Mesenchymal stem cell (in vitro differentiated cells and primary cell): Measurements from ENCODE around the gene PCDHGA9. TPM values are rescaled to one million over a fixed set of nuclear protein-coding genes. Genes with fewer than 3 reads are reported as not detected.
A peak's percentile ranks its signal among the peaks of the same experiment; 100 is the strongest.

Experiments
- DNase-seq: peaks from one replicate; pipeline ENCODE4 v3.0.0-alpha.2; 2013
- H2AFZ ChIP-seq: one replicate; pipeline ENCODE4 v1.6.1; 2013; ENCODE audit warnings: low read depth, mild to moderate bottlenecking, control low read depth, inconsistent platforms, low read length, moderate library complexity
- H2AK5ac ChIP-seq: 2 replicates; pipeline ENCODE4 v1.6.1; 2013; ENCODE audit warnings: low read length, moderate library complexity, mild to moderate bottlenecking, inconsistent platforms; ENCODE audit not compliant: severe bottlenecking
- H2BK120ac ChIP-seq: one replicate; pipeline ENCODE4 v1.6.1; 2013; ENCODE audit warnings: low read depth, mild to moderate bottlenecking, inconsistent platforms, low read length, moderate library complexity
- H2BK12ac ChIP-seq, 2 experiments: one replicate each; pipeline ENCODE4 v1.6.1; 2013; ENCODE audit warnings: inconsistent platforms in 2 of 2, low read length in 2 of 2, mild to moderate bottlenecking in 2 of 2, moderate library complexity in 2 of 2, control low read depth in 1 of 2
- H2BK15ac ChIP-seq: one replicate; pipeline ENCODE4 v1.6.1; 2013; ENCODE audit warnings: mild to moderate bottlenecking, low read depth, inconsistent platforms; ENCODE audit not compliant: poor library complexity, severe bottlenecking
- H2BK5ac ChIP-seq: 2 replicates; pipeline ENCODE4 v1.6.1; 2013; ENCODE audit warnings: low read depth, mild to moderate bottlenecking, low read length, control low read depth, inconsistent platforms; ENCODE audit not compliant: poor library complexity, severe bottlenecking
- H3K14ac ChIP-seq, 2 experiments: one replicate each; pipeline ENCODE4 v1.6.1; 2013; ENCODE audit warnings: inconsistent platforms in 2 of 2, low read length in 2 of 2, control low read depth in 1 of 2, mild to moderate bottlenecking in 1 of 2, moderate library complexity in 1 of 2
- H3K18ac ChIP-seq, 2 experiments: one replicate each; pipeline ENCODE4 v1.6.1; 2013; ENCODE audit warnings: inconsistent platforms in 2 of 2, low read length in 2 of 2, control low read depth in 1 of 2, low read depth in 1 of 2, mild to moderate bottlenecking in 1 of 2
- H3K23ac ChIP-seq, 2 experiments: one replicate each; pipeline ENCODE4 v1.6.1; 2013; ENCODE audit warnings: inconsistent platforms in 2 of 2, low read length in 2 of 2, mild to moderate bottlenecking in 2 of 2, moderate library complexity in 2 of 2, control low read depth in 1 of 2
- H3K27ac ChIP-seq: 2 replicates; pipeline ENCODE4 v1.5.1; 2013; ENCODE audit warnings: mild to moderate bottlenecking, moderate library complexity, low read length, control low read depth, inconsistent platforms; ENCODE audit not compliant: poor library complexity, severe bottlenecking
- H3K27me3 ChIP-seq, 2 experiments: 2 replicates each; pipeline versions ENCODE4 v1.6.1 to v1.7.0; 2013; ENCODE audit warnings: low read length in 2 of 2, mild to moderate bottlenecking in 2 of 2, moderate library complexity in 2 of 2, control low read depth in 1 of 2, inconsistent platforms in 1 of 2; ENCODE audit not compliant: control insufficient read depth in 1 of 2, insufficient read depth in 1 of 2
- H3K36me3 ChIP-seq, 2 experiments: 2 replicates each; pipeline versions ENCODE4 v1.6.1 to v1.7.0; 2013; ENCODE audit warnings: low read length in 2 of 2, control low read depth in 1 of 2, inconsistent platforms in 1 of 2, low read depth in 1 of 2, mild to moderate bottlenecking in 1 of 2; ENCODE audit not compliant: insufficient read depth in 2 of 2, control insufficient read depth in 1 of 2
- H3K4ac ChIP-seq, 2 experiments: one replicate each; pipeline ENCODE4 v1.6.1; 2013; ENCODE audit warnings: inconsistent platforms in 2 of 2, low read length in 2 of 2, mild to moderate bottlenecking in 2 of 2, moderate library complexity in 2 of 2, control low read depth in 1 of 2, low read depth in 1 of 2
- H3K4me1 ChIP-seq: 2 replicates; pipeline ENCODE4 v1.6.1; 2013; ENCODE audit warnings: low read depth, low read length, control low read depth; ENCODE audit not compliant: control insufficient read depth, insufficient read depth
- H3K4me2 ChIP-seq: 2 replicates; pipeline ENCODE4 v1.6.1; 2013; ENCODE audit warnings: low read length, mild to moderate bottlenecking, inconsistent platforms; ENCODE audit not compliant: poor library complexity, severe bottlenecking
- H3K4me3 ChIP-seq, 2 experiments: 2 replicates each; pipeline versions ENCODE4 v1.5.1 to v1.7.0; 2013; ENCODE audit warnings: low read length in 2 of 2, mild to moderate bottlenecking in 2 of 2, control low read depth in 1 of 2, low read depth in 1 of 2; ENCODE audit not compliant: insufficient read depth in 1 of 2
- H3K79me1 ChIP-seq: replicated peaks from 2 replicates; pipeline ENCODE4 v1.6.1; 2013; ENCODE audit warnings: mild to moderate bottlenecking, control low read depth, low read length, inconsistent platforms; ENCODE audit not compliant: poor library complexity, severe bottlenecking
- H3K9ac ChIP-seq: 2 replicates; pipeline ENCODE4 v1.7.0; 2013; ENCODE audit warnings: mild to moderate bottlenecking, low read length, moderate library complexity
- H3K9me3 ChIP-seq: 2 replicates; pipeline ENCODE4 v1.7.0; 2013; ENCODE audit warnings: mild to moderate bottlenecking, low read length; ENCODE audit not compliant: control insufficient read depth
- H4K8ac ChIP-seq: one replicate; pipeline ENCODE4 v1.6.1; 2013; ENCODE audit warnings: inconsistent platforms, mild to moderate bottlenecking, low read length, moderate library complexity
- H4K91ac ChIP-seq: one replicate; pipeline ENCODE4 v1.6.1; 2013; ENCODE audit warnings: mild to moderate bottlenecking, low read length, inconsistent platforms
- WGBS: methylation state at CpG from one replicate; pipeline ENCODE4 v1.1.7; 2013; ENCODE audit warnings: mixed read lengths; 5-methylcytosine and 5-hydroxymethylcytosine counted together
- polyA plus RNA-seq, 2 experiments: library from polyadenylated mRNA; stranded (reverse); fragments of 200-250 nt; gene quantifications; one replicate each; pipeline ENCODE4 v1.2.3, GENCODE V29; 2013

Gene PCDHGA9
- polyA plus RNA-seq (2013, experiment 1 of 2), result 0.08 TPM
- 0.11 TPM for polyA plus RNA-seq (2013, experiment 2 of 2)

DNA sequence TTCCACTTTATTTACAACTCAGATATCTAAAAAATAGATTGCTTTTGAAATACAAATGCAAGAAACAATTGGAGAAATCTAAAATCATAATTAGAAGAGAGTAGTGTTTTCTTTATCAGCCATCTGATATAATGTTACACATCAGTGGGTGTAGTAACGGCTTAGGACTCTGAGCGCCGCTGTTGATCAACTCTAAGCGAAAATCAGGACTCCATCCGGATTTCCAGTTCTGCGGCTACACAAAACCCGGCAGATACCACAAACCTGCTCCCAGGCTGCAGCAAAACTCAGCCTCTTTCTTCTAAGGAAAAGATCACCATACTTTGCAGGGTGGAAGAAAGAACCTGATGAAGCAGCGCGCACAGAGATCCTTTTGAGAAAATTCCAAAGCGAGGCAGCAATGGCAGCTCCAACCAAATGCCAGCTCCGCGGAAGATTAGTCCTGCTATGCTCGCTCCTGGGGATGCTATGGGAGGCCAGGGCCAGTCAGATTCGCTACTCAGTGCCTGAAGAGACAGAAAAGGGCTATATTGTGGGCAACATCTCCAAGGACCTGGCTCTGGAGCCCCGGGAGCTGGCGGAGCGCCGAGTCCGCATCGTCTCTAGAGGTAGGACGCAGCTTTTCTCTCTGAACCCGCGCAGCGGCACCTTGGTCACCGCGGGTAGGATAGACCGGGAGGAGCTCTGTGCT is at the start of gene PCDHGA9:
Gene PCDHGA9, plus strand, starts transcription at position 226 of the 691 bp plus-strand sequence. Its CDS starts 175 bp downstream, at position 401.
- no peaks in the 10 kb centered on the region for H3K27me3 ChIP-seq

DNA sequence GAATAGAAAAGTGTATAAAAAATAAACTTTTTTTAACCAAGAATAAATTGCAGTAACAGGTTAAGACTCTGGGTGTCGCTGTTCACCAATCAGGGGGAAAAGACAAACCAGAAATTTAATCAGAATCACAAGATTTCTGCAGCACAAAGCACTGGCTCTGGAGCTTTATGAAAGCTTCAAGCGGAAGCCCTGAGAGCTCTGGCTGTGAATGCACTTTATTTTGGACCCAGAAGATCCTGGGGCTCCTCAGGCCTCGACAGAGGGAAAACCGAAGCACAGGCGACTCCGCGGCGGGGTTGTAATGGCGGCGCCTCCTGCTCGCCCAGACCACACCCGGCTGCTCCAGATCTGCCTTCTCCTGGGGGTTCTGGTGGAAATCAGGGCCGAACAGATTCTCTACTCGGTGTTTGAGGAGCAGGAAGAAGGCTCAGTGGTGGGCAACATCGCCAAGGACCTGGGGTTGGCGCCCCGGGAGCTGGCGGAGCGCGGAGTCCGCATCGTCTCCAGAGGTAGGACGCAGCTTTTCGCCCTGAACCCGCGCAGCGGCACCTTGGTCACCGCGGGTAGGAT is 47.6 kb upstream of the PCDHGA9 start, which contains the start of gene PCDHGA4:
Gene PCDHGA4, plus strand, starts transcription at position 122 of the 570 bp plus-strand sequence. Its CDS starts 87 bp downstream, at position 209.
- no peak within 1 kb of the TSS for H2BK120ac ChIP-seq
- no peak within 1 kb of the TSS for H2AK5ac ChIP-seq
- 88% methylated on average over 29 of the region's 29 CpGs for WGBS
- no peak for DNase-seq
- no peak within 1 kb of the TSS for H2AFZ ChIP-seq
- no peaks in the 10 kb centered on the region for H3K79me1 ChIP-seq
- H4K8ac ChIP-seq, result no peak within 1 kb of the TSS
- no peaks in the 10 kb centered on the region for H3K27me3 ChIP-seq
- peak within 1 kb of the TSS in 1 of 2 experiments; percentile 73 for H3K4me3 ChIP-seq
- no peaks in the 10 kb centered on the region for H3K36me3 ChIP-seq
- H3K4ac ChIP-seq, result no peak within 1 kb of the TSS
- no peak within 1 kb of the TSS for H2BK5ac ChIP-seq
- H4K91ac ChIP-seq, result no peak within 1 kb of the TSS
- H2BK12ac ChIP-seq, result no peak within 1 kb of the TSS
- H3K18ac ChIP-seq, result no peak within 1 kb of the TSS
- H2BK15ac ChIP-seq, result no peak within 1 kb of the TSS
- peaks cover 69% of the 10 kb centered on the region for H3K9me3 ChIP-seq
- peaks cover 1% of the 10 kb centered on the region for H3K4me1 ChIP-seq
- peak within 1 kb of the TSS; percentile 67 for H3K9ac ChIP-seq
- H3K23ac ChIP-seq, result no peak within 1 kb of the TSS
- H3K14ac ChIP-seq, result no peak within 1 kb of the TSS
- no peak within 1 kb of the TSS for H3K4me2 ChIP-seq
- no peak within 1 kb of the TSS for H3K27ac ChIP-seq

More for the DNA sequence above, at the start of gene PCDHGA9:
- Histone ChIP-seq H4K91ac (no peak within 1 kb of the TSS), H3K36me3 (peaks cover 0 to 24% of the 10 kb centered on the region in 2 experiments), H4K8ac (no peak within 1 kb of the TSS), H3K4me3 (peak within 1 kb of the TSS in 1 of 2 experiments; percentile 75), H3K14ac (no peak within 1 kb of the TSS), H3K4me1 (no peaks in the 10 kb centered on the region), H3K79me1 (peaks cover 13% of the 10 kb centered on the region), H2BK120ac (no peak within 1 kb of the TSS), H2BK15ac (no peak within 1 kb of the TSS), H3K4ac (no peak within 1 kb of the TSS), H2BK12ac (no peak within 1 kb of the TSS), H2BK5ac (no peak within 1 kb of the TSS), H3K18ac (no peak within 1 kb of the TSS), H3K4me2 (no peak within 1 kb of the TSS), H3K27ac (no peak within 1 kb of the TSS), H3K9me3 (peaks cover 54% of the 10 kb centered on the region), H3K23ac (no peak within 1 kb of the TSS), H2AK5ac (no peak within 1 kb of the TSS), H2AFZ (no peak within 1 kb of the TSS), H3K9ac (peak within 1 kb of the TSS; percentile 53)
- no peak for DNase-seq
- WGBS, result 93% methylated on average over 27 of the region's 27 CpGs

DNA sequence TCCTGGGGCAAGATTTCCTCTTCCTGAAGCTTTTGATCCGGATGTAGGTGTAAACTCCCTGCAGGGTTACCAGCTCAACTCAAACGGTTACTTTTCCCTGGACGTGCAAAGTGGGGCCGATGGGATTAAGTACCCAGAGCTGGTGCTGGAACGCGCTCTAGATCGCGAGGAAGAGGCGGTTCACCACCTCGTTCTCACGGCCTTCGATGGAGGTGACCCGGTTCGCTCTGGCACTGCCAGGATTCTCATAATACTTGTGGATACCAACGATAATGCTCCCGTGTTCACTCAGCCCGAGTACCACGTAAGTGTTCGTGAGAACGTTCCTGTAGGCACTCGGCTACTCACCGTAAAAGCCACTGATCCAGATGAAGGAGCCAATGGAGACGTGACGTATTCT is 46.9 kb upstream of the PCDHGA9 start:
- DNase-seq, result no peak
- Histone ChIP-seq H3K4me2 (no peak overlapping the region), H3K23ac (no peak overlapping the region), H4K91ac (no peak overlapping the region), H3K4me1 (peaks cover 1% of the 10 kb centered on the region), H3K27ac (no peak overlapping the region), H3K79me1 (no peaks in the 10 kb centered on the region), H2BK5ac (no peak overlapping the region), H3K9ac (no peak overlapping the region), H3K36me3 (no peaks in the 10 kb centered on the region), H3K4me3 (peak overlapping the region in 1 of 2 experiments; percentile 73), H2AFZ (no peak overlapping the region), H2AK5ac (no peak overlapping the region), H3K27me3 (no peaks in the 10 kb centered on the region), H2BK120ac (no peak overlapping the region), H3K9me3 (peaks cover 69% of the 10 kb centered on the region), H3K4ac (no peak overlapping the region), H4K8ac (no peak overlapping the region), H2BK12ac (no peak overlapping the region), H3K18ac (no peak overlapping the region), H2BK15ac (no peak overlapping the region), H3K14ac (no peak overlapping the region)
- WGBS, result 94% methylated on average over 24 of the region's 24 CpGs

DNA sequence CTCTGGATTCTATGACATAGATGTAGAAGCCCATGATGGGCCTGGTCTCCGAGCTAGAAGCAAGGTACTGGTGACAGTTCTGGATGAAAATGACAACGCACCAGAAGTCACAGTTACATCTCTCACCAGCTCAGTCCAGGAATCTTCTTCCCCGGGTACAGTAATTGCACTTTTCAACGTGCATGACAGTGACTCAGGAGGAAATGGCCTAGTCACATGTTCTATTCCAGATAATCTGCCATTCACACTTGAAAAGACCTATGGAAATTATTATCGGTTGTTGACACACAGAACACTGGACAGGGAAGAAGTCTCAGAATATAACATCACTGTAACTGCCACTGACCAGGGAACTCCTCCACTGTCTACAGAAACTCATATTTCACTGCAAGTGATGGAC is 46.4 kb upstream of the PCDHGA9 start:
- H3K14ac ChIP-seq, result no peak overlapping the region
- no peak overlapping the region for H2AFZ ChIP-seq
- peaks cover 69% of the 10 kb centered on the region for H3K9me3 ChIP-seq
- no peak overlapping the region for H2BK15ac ChIP-seq
- H3K27me3 ChIP-seq, result no peaks in the 10 kb centered on the region
- H3K27ac ChIP-seq, result no peak overlapping the region
- no peak overlapping the region for H2AK5ac ChIP-seq
- H2BK5ac ChIP-seq, result no peak overlapping the region
- H3K18ac ChIP-seq, result no peak overlapping the region
- H4K8ac ChIP-seq, result no peak overlapping the region
- no peaks in the 10 kb centered on the region for H3K36me3 ChIP-seq
- no peak overlapping the region for H4K91ac ChIP-seq
- no peak overlapping the region for H2BK120ac ChIP-seq
- no peak overlapping the region for H3K4me2 ChIP-seq
- H3K4me1 ChIP-seq, result peaks cover 1% of the 10 kb centered on the region
- H3K4ac ChIP-seq, result no peak overlapping the region
- no peak overlapping the region for H2BK12ac ChIP-seq
- no peaks in the 10 kb centered on the region for H3K79me1 ChIP-seq
- WGBS, result 80% methylated on average over 5 of the region's 5 CpGs
- no peak overlapping the region for H3K9ac ChIP-seq
- no peak overlapping the region for H3K23ac ChIP-seq
- no peak for DNase-seq
- no peak overlapping the region for H3K4me3 ChIP-seq
